T-helper 17 cell (primary cell): ENCODE measurements around the gene PRAMEF11. TPM values are rescaled to one million over a fixed set of nuclear protein-coding genes. Genes with fewer than 3 reads are reported as not detected.
"Not testable (repeated sequence)": the region's sequence is repeated elsewhere in the genome, so short reads cannot be mapped to it uniquely, and the experiment has no call there.

Source experiments
- ATAC-seq: fragments of 150-1000 bp; cut with Tn5 transposase; 2 replicates; pipeline ENCODE4 v1.10.0; 2021; ENCODE audit warnings: mild to moderate bottlenecking, moderate library complexity
- DNase-seq, 3 donors: peaks; one replicate each; pipeline versions ENCODE4 v3.0.0 to v3.0.0-alpha.2; 2020 to 2021
- H3K9me3 ChIP-seq: one replicate; pipeline ENCODE4 v1.7.0; 2013; ENCODE audit warnings: low read length, mild to moderate bottlenecking; ENCODE audit not compliant: control insufficient read depth, poor library complexity, severe bottlenecking
- H3K27ac Mint-ChIP-seq: one replicate; pipeline ENCODE4 v1.8.0; 2022; ENCODE audit warnings: mild to moderate bottlenecking, moderate library complexity, mixed read lengths
- H3K27me3 Mint-ChIP-seq: one replicate; pipeline ENCODE4 v1.8.0; 2022; ENCODE audit warnings: mixed read lengths
- H3K36me3 Mint-ChIP-seq: one replicate; pipeline ENCODE4 v1.8.0; 2022; ENCODE audit warnings: low read depth, mixed read lengths
- H3K4me1 Mint-ChIP-seq: one replicate; pipeline ENCODE4 v1.8.0; 2022; ENCODE audit warnings: mild to moderate bottlenecking, mixed read lengths
- H3K4me3 Mint-ChIP-seq: one replicate; pipeline ENCODE4 v1.8.0; 2022; ENCODE audit warnings: mild to moderate bottlenecking, moderate library complexity, mixed read lengths
- total RNA-seq, 4 donors: library from RNA in 2 of 4; stranded (reverse) in 2 of 4; gene quantifications; one replicate each; pipeline ENCODE4 v1.2.3 and lab custom pipeline; 2022 to 2026

Gene PRAMEF11
- total RNA-seq (not detected), total RNA-seq (lab: John Stamatoyannopoulos, UW) (0 reads per million in 2 donors)

DNA sequence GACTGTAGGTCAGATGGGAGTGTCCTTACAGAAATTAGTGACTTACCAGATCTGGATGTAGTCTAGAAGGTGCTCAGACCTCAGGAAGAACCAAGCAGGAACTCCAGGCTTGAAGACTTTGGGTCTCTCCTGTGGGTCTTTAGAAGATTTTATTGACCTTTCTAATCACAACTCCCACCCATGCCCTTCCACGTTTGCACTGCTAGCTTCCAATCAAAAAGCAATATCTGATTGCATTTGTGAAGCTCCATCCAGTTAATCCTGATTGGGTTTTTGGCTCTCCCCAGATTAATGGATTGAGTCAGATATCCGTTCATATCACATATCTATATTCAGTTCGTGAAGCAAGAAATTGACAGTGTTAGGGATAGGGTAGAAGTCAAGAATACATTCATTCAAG, at the start of gene PRAMEF11:
PRAMEF11 (minus strand) TSS at position 101 of the 400 bp plus-strand sequence. CDS start 2,621 bp downstream, outside the sequence.
- ATAC-seq, H3K36me3 Mint-ChIP-seq, H3K27ac Mint-ChIP-seq, H3K4me1 Mint-ChIP-seq, DNase-seq, H3K4me3 Mint-ChIP-seq, H3K9me3 ChIP-seq: not testable (repeated sequence)
- H3K27me3 Mint-ChIP-seq, result peaks cover 14% of the 10 kb centered on the region

DNA sequence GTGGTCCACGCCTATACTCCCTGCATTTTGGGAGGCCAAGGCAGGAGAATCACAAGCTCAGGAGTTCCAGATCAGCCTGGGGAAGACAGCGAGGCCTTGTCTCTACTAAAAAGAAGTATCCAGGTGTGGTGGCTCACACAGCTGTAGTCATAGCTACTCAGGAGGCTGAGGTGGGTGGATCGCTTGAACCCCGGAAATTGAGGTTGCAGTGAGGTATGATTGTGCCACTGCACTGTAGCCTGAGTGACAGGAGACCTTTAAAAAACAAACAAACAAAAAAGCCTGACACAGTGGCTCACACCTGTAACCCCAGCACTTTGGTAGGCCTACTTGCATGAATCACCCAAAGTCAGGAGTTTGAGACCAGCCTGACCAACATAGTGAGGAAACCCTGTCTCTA, 47.2 kb upstream of the PRAMEF11 start:
- H3K9me3 ChIP-seq, DNase-seq, H3K4me3 Mint-ChIP-seq, ATAC-seq, H3K36me3 Mint-ChIP-seq, H3K27ac Mint-ChIP-seq, H3K27me3 Mint-ChIP-seq, H3K4me1 Mint-ChIP-seq: not testable (repeated sequence)

DNA sequence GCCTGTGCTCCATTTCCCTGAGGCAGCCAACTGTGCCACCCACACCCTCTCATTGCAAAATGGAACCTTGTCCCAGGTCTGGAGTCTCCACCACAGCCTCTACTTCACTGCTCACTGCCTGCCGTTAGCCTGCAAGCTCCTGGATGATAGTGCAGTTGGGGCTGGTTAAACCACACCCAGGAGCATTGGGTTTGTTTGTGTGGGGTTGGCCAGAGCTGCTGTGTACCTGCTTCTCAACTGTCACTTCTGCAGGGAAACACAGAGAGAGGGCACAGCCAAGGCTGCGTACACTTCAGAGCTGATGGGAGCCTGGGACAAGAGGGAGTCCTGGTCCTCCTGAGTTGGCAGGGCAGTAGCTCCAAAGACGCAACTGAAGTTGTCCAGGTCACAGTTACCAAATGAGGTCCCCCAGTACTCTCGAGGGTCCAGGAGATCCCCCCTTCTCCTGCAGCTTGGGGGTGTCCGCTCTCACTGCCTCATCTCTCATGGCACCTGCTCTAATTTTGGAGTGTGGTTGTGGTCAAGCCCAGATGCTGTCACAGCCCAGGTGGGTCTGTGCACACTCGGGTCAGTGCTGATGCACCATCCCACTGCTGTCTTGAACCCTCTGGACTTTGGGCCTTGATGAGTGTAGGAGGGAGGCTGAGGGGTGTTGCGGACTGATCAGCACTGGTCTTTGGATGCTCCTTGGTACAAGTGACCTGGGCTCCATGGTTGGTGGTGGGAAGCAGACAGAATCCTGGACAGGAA, 32.1 kb upstream of the PRAMEF11 start:
- H3K9me3 ChIP-seq, H3K27ac Mint-ChIP-seq, H3K36me3 Mint-ChIP-seq, DNase-seq, H3K4me3 Mint-ChIP-seq, H3K4me1 Mint-ChIP-seq, ATAC-seq: not testable (repeated sequence)
- H3K27me3 Mint-ChIP-seq, result peaks cover 13% of the 10 kb centered on the region

DNA sequence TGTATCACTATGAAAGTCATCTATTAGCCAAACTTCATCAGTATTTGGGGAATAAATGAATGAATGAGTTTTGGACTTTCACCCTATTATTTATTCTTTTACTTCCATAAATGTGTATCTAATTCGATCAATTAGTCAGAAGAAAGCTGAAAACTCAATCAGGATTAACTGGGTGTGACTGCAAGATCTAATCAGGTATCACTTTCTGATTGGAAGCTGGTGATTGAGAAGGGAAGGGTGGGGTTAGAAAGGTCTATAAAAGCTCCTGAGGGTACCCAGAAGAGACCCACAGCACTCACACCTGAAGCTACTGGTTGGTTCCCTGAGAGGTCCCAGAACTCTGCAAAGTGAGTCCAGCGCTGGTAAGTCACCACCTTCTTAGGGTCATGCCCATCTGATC, 25.6 kb upstream of the PRAMEF11 start, which contains the start of gene PRAMEF2:
PRAMEF2 (plus strand) TSS at position 301 of the 400 bp plus-strand sequence. CDS start 1,924 bp downstream, outside the sequence.
- H3K4me1 Mint-ChIP-seq, ATAC-seq, H3K36me3 Mint-ChIP-seq, H3K4me3 Mint-ChIP-seq, H3K27ac Mint-ChIP-seq, DNase-seq, H3K9me3 ChIP-seq: not testable (repeated sequence)
- peaks cover 19% of the 10 kb centered on the region for H3K27me3 Mint-ChIP-seq

DNA sequence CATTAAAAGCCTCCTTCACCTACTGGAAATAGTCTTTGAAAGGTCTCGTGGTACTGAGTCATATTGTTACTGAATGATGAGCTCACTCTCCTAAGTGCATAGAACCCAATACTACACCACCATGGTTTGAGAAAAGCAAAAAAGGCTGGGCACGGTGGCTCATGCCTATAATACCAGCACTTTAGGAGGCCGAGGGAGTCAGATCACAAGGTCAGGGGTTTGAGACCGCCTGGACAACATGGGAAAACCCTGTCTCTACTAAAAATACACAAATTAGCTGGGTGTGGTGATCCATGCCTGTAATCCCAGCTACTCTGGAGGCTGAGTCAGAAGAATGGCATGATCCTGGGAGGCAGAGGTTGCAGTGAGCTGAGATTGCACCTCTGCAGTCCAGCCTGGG, 20.6 kb upstream of the PRAMEF11 start:
- Mint-ChIP-seq H3K27me3 (peaks cover 12% of the 10 kb centered on the region), H3K4me1 (no peaks in the 10 kb centered on the region), H3K36me3 (no peaks in the 10 kb centered on the region), H3K27ac (no peak overlapping the region), H3K4me3 (no peak overlapping the region)
- no peaks in the 10 kb centered on the region for H3K9me3 ChIP-seq
- no peak for ATAC-seq
- no peak for DNase-seq

DNA sequence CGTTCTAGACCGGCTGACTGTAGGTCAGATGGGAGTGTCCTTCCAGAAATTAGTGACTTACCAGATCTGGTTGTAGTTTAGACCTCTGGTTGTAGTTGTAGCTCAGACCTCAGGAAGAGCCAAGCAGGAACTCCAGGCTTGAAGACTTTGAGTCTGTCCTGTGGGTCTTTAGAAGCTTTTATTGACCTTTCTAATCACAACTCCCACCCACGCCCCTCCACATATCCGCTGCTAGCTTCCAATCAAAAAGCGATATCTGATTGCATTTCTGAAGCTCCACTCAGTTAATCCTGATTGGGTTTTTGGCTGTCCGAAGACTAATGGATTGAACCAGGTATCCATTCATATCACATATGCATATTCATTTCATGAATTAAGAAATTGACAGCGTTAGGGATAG, 17.4 kb upstream of the PRAMEF11 start, which contains the start of gene HNRNPCL1:
HNRNPCL1 (minus strand) TSS at position 101 of the 400 bp plus-strand sequence. CDS start 431 bp downstream, outside the sequence.
- not testable (repeated sequence) for H3K4me1 Mint-ChIP-seq, H3K27ac Mint-ChIP-seq, H3K4me3 Mint-ChIP-seq, H3K27me3 Mint-ChIP-seq, DNase-seq, ATAC-seq, H3K9me3 ChIP-seq, H3K36me3 Mint-ChIP-seq

DNA sequence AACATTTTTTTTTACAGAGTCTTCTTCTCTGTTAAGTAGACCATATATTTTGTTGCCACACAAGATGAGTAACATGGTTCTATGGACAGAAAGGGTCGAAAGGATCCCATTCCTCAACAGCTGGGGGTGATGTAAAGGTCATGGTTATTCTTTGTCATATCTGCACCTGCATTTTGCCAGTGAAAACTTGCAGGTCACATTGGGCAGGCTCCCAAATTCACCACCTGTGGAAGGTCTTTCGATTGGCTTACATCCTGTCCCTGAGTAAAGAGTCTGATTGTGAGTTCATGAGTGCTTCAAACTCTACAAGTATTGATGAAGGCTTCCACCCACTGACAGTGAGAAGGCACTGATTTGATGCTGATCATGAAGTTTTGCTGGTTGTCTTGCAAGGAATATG, 2.0 kb upstream of the PRAMEF11 start:
- not testable (repeated sequence) for H3K4me3 Mint-ChIP-seq, ATAC-seq, DNase-seq, H3K36me3 Mint-ChIP-seq, H3K4me1 Mint-ChIP-seq, H3K27ac Mint-ChIP-seq, H3K9me3 ChIP-seq
- H3K27me3 Mint-ChIP-seq, result peaks cover 14% of the 10 kb centered on the region

DNA sequence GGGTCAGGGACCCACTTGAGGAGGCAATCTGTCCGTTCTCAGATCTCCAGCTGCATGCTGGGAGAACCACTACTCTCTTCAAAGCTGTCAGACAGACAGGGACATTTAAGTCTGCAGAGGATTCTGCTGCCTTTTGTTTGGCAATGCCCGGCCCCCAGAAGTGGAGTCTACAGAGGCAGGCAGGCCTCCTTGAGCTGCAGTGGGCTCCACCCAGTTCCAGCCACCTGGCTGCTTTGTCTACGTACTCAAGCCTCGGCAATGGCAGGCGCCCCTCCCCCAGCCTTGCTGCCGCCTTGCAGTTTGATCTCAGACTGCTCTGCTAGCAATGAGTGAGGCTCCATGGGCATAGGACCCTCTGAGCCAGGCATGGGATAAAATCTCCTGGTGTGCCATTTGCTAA, 12.1 kb downstream of the PRAMEF11 start:
- H3K9me3 ChIP-seq, DNase-seq, H3K27ac Mint-ChIP-seq, H3K4me1 Mint-ChIP-seq, H3K36me3 Mint-ChIP-seq, ATAC-seq, H3K4me3 Mint-ChIP-seq: not testable (repeated sequence)
- peaks cover 35% of the 10 kb centered on the region for H3K27me3 Mint-ChIP-seq

DNA sequence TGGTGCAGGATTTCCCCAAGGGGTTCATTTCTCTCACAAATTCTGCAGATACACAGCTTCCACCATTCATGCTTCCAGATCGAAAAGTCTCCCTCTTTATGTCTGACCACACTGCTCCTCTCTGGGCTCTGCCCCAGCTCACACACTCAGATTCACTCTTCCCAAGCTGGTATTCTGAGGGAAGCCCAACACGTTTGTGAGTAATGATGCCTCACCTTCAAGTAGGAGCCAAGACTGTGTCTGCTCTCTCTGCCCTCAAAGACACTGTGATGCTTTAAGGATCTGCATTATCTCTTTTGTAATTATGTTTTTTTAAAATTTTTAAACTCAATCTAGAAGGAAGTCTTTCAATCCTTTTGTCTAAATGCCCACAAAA, 19.8 kb downstream of the PRAMEF11 start:
- H3K9me3 ChIP-seq, result peaks cover 2% of the 10 kb centered on the region
- H3K27ac Mint-ChIP-seq, result no peak overlapping the region
- DNase-seq, result no peak
- H3K4me3 Mint-ChIP-seq, result no peak overlapping the region
- H3K36me3 Mint-ChIP-seq, result no peaks in the 10 kb centered on the region
- peaks cover 19% of the 10 kb centered on the region for H3K27me3 Mint-ChIP-seq
- ATAC-seq, result no peak
- no peaks in the 10 kb centered on the region for H3K4me1 Mint-ChIP-seq

DNA sequence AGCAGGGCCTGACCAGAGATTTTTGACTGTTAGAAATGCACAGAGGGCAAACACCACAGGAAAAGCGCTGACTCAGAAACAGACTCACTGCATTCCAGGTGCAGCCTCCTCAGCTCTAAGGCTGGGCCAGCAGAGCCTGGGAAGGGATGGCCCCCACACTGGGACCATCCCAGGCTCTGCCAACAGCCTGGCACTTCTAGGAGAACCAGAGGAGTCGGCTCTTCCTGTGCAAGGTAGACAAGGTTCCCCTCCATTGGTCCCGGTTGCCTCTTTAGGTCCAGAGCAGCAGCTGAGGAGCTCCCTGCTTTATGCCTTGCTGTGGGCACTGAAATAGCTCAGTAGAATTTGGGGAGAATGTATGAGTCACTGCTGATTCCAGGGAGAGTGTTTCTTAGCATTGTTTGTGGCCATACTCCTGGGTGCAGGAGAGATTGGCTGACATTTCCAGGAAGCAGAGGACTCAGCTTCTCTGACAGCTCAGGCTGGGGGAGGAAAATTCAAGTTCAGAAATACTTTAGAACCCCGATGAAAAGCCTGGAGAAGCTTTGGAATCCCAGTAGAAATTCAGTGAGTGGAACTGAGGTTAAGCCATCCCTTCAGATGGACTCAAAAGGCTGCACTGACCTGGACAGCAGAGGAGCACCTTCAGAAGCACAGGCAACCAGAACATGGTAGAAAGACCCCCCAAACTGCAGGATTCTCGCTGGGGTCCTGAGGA, 20.4 kb downstream of the PRAMEF11 start:
- H3K27ac Mint-ChIP-seq, result no peak overlapping the region
- H3K27me3 Mint-ChIP-seq, result peaks cover 19% of the 10 kb centered on the region
- no peak for DNase-seq
- H3K4me3 Mint-ChIP-seq, result no peak overlapping the region
- H3K4me1 Mint-ChIP-seq, result no peaks in the 10 kb centered on the region
- peaks cover 2% of the 10 kb centered on the region for H3K9me3 ChIP-seq
- H3K36me3 Mint-ChIP-seq, result no peaks in the 10 kb centered on the region
- no peak for ATAC-seq

DNA sequence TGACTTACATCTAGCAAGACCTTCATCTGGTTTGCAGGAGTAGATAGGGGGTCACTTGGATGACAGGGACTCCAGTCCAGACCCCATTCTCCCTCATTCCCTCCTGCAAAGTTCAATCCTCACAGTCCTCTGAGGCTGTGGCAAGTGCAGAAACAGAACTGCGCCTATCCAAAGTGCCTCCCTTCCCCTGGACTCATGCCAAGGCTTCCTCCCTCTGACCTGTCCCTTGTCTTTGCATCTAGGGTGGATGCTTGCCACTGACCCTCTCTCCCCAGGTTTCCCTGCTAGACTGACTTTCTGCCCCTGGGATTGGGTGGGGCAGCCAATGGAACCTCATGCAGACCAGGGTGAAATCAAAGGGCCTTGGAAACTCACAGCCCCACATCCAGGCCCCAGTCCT, 21.3 kb downstream of the PRAMEF11 start:
- DNase-seq (no peak), ATAC-seq (no peak)
- Mint-ChIP-seq H3K36me3 (no peaks in the 10 kb centered on the region), H3K27me3 (peaks cover 19% of the 10 kb centered on the region), H3K4me1 (no peaks in the 10 kb centered on the region), H3K27ac (no peak overlapping the region), H3K4me3 (no peak overlapping the region)
- peaks cover 2% of the 10 kb centered on the region for H3K9me3 ChIP-seq

DNA sequence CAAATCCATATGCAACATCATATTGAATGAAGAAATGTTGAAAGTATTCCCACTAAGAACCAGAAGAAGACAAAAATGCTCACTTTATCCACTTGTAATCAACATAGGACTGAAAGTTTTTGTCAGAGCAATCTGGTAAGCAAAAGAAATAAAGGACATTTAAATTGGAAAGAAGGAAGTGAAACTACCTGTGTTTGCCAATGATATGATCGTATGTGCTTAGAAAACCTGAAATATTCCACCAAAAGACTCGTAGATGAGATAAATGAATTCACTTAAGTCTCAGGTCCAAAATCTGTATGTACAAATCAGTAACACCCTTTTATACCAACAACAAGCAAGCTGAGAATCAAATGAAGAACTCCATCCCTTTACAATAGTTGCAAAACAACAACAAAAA, 31.5 kb downstream of the PRAMEF11 start:
- peaks cover under 1% of the 10 kb centered on the region for H3K36me3 Mint-ChIP-seq
- H3K27me3 Mint-ChIP-seq, result peaks cover 18% of the 10 kb centered on the region
- H3K9me3 ChIP-seq, result no peaks in the 10 kb centered on the region
- ATAC-seq (no peak), DNase-seq (no peak)
- H3K27ac Mint-ChIP-seq, result no peak overlapping the region
- no peak overlapping the region for H3K4me3 Mint-ChIP-seq
- H3K4me1 Mint-ChIP-seq, result no peaks in the 10 kb centered on the region

DNA sequence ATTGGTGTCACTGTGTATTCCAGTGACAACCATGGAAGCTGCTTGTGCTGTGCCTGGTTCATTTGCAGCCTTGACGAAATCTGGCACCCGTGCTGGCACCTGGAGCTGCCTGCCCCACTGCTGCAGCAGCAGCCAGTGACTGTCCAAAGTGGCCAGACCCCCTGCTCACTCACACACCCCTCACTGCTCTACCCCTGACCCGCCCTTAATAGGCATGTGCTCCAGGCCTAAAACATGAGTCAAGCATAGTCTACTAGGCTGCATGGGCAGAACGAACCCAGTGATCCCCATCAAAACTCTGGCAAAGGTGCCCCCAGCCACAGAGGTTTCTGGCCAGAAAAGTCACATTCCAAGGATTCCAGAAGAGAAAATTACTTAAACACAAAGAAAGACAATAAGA, 32.3 kb downstream of the PRAMEF11 start:
- no peak for DNase-seq
- no peak overlapping the region for H3K27ac Mint-ChIP-seq
- no peak for ATAC-seq
- H3K9me3 ChIP-seq, result no peaks in the 10 kb centered on the region
- no peaks in the 10 kb centered on the region for H3K4me1 Mint-ChIP-seq
- H3K36me3 Mint-ChIP-seq, result no peaks in the 10 kb centered on the region
- peaks cover 23% of the 10 kb centered on the region for H3K27me3 Mint-ChIP-seq
- H3K4me3 Mint-ChIP-seq, result no peak overlapping the region
